Muscle layer of colon (tissue), 2 donors: ENCODE data around the gene MEIKIN.
"Not testable (repeated sequence)": the region's sequence is repeated elsewhere in the genome, so short reads cannot be mapped to it uniquely, and the experiment has no call there.

Experiments used
- H3K27ac ChIP-seq: one replicate; pipeline ENCODE4 v1.7.0; 2013; ENCODE audit warnings: low read depth, mild to moderate bottlenecking, low read length, moderate library complexity
- H3K27me3 ChIP-seq, 2 donors: one replicate each; pipeline ENCODE4 v1.7.0; 2013; ENCODE audit warnings: low read length in 2 of 2, mild to moderate bottlenecking in 2 of 2; ENCODE audit not compliant: insufficient read depth in 2 of 2, control insufficient read depth in 1 of 2
- H3K36me3 ChIP-seq: one replicate; pipeline ENCODE4 v1.7.0; 2013; ENCODE audit warnings: mild to moderate bottlenecking, low read length; ENCODE audit not compliant: insufficient read depth
- H3K4me1 ChIP-seq: one replicate; pipeline ENCODE4 v1.7.0; 2013; ENCODE audit warnings: mild to moderate bottlenecking, low read length; ENCODE audit not compliant: insufficient read depth
- H3K4me3 ChIP-seq, 2 donors: one replicate each; pipeline ENCODE4 v1.7.0; 2013; ENCODE audit warnings: low read length in 2 of 2, low read depth in 1 of 2, mild to moderate bottlenecking in 1 of 2, moderate library complexity in 1 of 2
- H3K9ac ChIP-seq: one replicate; pipeline ENCODE4 v1.7.0; 2013; ENCODE audit warnings: low read length
- H3K9me3 ChIP-seq: one replicate; pipeline ENCODE4 v1.7.0; 2013; ENCODE audit warnings: mild to moderate bottlenecking, low read length
- donor health status: abdominal sarcoma.
- donor health status: Adenocarcinoma of cecum.

The MEIKIN gene

GRCh38 chr5:131879705-131880104 lies 65.8 kb downstream of the MEIKIN start:
- Histone ChIP-seq H3K27ac (no peak overlapping the region), H3K9me3 (no peaks in the 10 kb centered on the region), H3K27me3 (no peaks in the 10 kb centered on the region), H3K4me3 (no peak overlapping the region), H3K9ac (no peak overlapping the region), H3K36me3 (no peaks in the 10 kb centered on the region), H3K4me1 (no peaks in the 10 kb centered on the region)

- Histone ChIP-seq H3K9ac (no peak overlapping the region), H3K36me3 (no peaks in the 10 kb centered on the region), H3K27ac (no peak overlapping the region), H3K9me3 (no peaks in the 10 kb centered on the region), H3K4me3 (no peak overlapping the region), H3K4me1 (no peaks in the 10 kb centered on the region), H3K27me3 (no peaks in the 10 kb centered on the region)
These were observed 67.6 kb downstream of the MEIKIN start for GRCh38 chr5:131877873-131878272.

GRCh38 chr5:131871251-131871650 lies 74.2 kb downstream of the MEIKIN start:
- H3K27ac ChIP-seq, H3K4me1 ChIP-seq, H3K27me3 ChIP-seq, H3K36me3 ChIP-seq, H3K9me3 ChIP-seq, H3K9ac ChIP-seq, H3K4me3 ChIP-seq: not testable (repeated sequence)

GRCh38 chr5:131867524-131867923 lies 77.9 kb downstream of the MEIKIN start:
- Histone ChIP-seq H3K36me3 (no peaks in the 10 kb centered on the region), H3K27me3 (no peaks in the 10 kb centered on the region), H3K9me3 (peaks cover 5% of the 10 kb centered on the region), H3K9ac (no peak overlapping the region), H3K4me3 (no peak overlapping the region), H3K27ac (no peak overlapping the region), H3K4me1 (no peaks in the 10 kb centered on the region)

- Histone ChIP-seq H3K9ac (no peak overlapping the region), H3K4me1 (no peaks in the 10 kb centered on the region), H3K4me3 (no peak overlapping the region), H3K27me3 (no peaks in the 10 kb centered on the region), H3K27ac (no peak overlapping the region), H3K36me3 (no peaks in the 10 kb centered on the region), H3K9me3 (peaks cover 5% of the 10 kb centered on the region)
These were observed 81.8 kb downstream of the MEIKIN start for GRCh38 chr5:131863700-131864099.

GRCh38 chr5:131857388-131857787 lies 88.1 kb downstream of the MEIKIN start:
- H3K9me3 ChIP-seq: no peaks in the 10 kb centered on the region
- H3K9ac ChIP-seq: no peak overlapping the region
- no peaks in the 10 kb centered on the region for H3K4me1 ChIP-seq
- H3K36me3 ChIP-seq: no peaks in the 10 kb centered on the region
- no peak overlapping the region for H3K27ac ChIP-seq
- no peak overlapping the region for H3K4me3 ChIP-seq
- H3K27me3 ChIP-seq: no peaks in the 10 kb centered on the region

- Histone ChIP-seq H3K9me3 (no peaks in the 10 kb centered on the region), H3K4me1 (no peaks in the 10 kb centered on the region), H3K36me3 (no peaks in the 10 kb centered on the region), H3K9ac (no peak overlapping the region), H3K27ac (no peak overlapping the region), H3K27me3 (no peaks in the 10 kb centered on the region), H3K4me3 (no peak overlapping the region)
These were observed 90.0 kb downstream of the MEIKIN start for GRCh38 chr5:131855452-131855851.

- H3K9ac ChIP-seq: no peak overlapping the region
- no peaks in the 10 kb centered on the region for H3K27me3 ChIP-seq
- no peak overlapping the region for H3K4me3 ChIP-seq
- no peaks in the 10 kb centered on the region for H3K4me1 ChIP-seq
- H3K36me3 ChIP-seq: no peaks in the 10 kb centered on the region
- H3K9me3 ChIP-seq: no peaks in the 10 kb centered on the region
- no peak overlapping the region for H3K27ac ChIP-seq
These were observed 91.3 kb downstream of the MEIKIN start for GRCh38 chr5:131854134-131854533.

GRCh38 chr5:131848662-131849061 lies 96.8 kb downstream of the MEIKIN start:
- Histone ChIP-seq H3K27me3 (no peaks in the 10 kb centered on the region), H3K4me3 (no peak overlapping the region), H3K4me1 (no peaks in the 10 kb centered on the region), H3K9me3 (no peaks in the 10 kb centered on the region), H3K9ac (no peak overlapping the region), H3K36me3 (no peaks in the 10 kb centered on the region), H3K27ac (no peak overlapping the region)

- H3K9me3 ChIP-seq: no peaks in the 10 kb centered on the region
- H3K4me1 ChIP-seq: no peaks in the 10 kb centered on the region
- H3K27ac ChIP-seq: no peak overlapping the region
- no peak overlapping the region for H3K9ac ChIP-seq
- no peaks in the 10 kb centered on the region for H3K36me3 ChIP-seq
- H3K27me3 ChIP-seq: no peaks in the 10 kb centered on the region
- no peak overlapping the region for H3K4me3 ChIP-seq
These were observed 98.9 kb downstream of the MEIKIN start for GRCh38 chr5:131846536-131846935.

GRCh38 chr5:131845828-131846227 lies 99.6 kb downstream of the MEIKIN start:
- Histone ChIP-seq H3K4me3 (no peak overlapping the region), H3K4me1 (no peaks in the 10 kb centered on the region), H3K27me3 (no peaks in the 10 kb centered on the region), H3K9ac (no peak overlapping the region), H3K27ac (no peak overlapping the region), H3K36me3 (no peaks in the 10 kb centered on the region), H3K9me3 (no peaks in the 10 kb centered on the region)

GRCh38 chr5:131842971-131843370 lies 102.5 kb downstream of the MEIKIN start:
- not testable (repeated sequence) for H3K4me3 ChIP-seq, H3K27me3 ChIP-seq, H3K27ac ChIP-seq, H3K9me3 ChIP-seq, H3K4me1 ChIP-seq, H3K36me3 ChIP-seq, H3K9ac ChIP-seq
